A549 (cell line): Measurements from ENCODE around the gene CTNNA3. TPM values are rescaled to one million over a fixed set of nuclear protein-coding genes. Genes with fewer than 3 reads are reported as not detected.

Experiments
- ATAC-seq, 2 experiments: fragments of 200-7000 bp in 1 of 2; fragments of >200 bp in 1 of 2; cut with Nextera tagmentation in 1 of 2; cut with Tn5 transposase in 1 of 2; 3 replicates each; pipeline versions ENCODE4 v1.8.0 to v1.9.1; 2018 to 2020; ENCODE audit warnings: mild to moderate bottlenecking in 1 of 2, moderate library complexity in 1 of 2
- CTCF ChIA-PET: fragments of 300-600 bp; sonication (Branson Sonifier 250); formaldehyde crosslinking; extraction: SDS; loops from one replicate; lab custom pipeline; 2021; ENCODE audit warnings: antibody characterized with exemption, inconsistent platforms; lab: Yijun Ruan, JAX
- POLR2A ChIA-PET: fragments of 350-600 bp; formaldehyde crosslinking; extraction: SDS; loops from one replicate; lab custom pipeline; 2021; ENCODE audit warnings: antibody characterized with exemption, inconsistent platforms; lab: Yijun Ruan, JAX
- DNase-seq, 2 experiments: peaks; one replicate each; pipeline versions ENCODE4 v3.0.0 to v3.0.0-alpha.2; 2011 to 2016; ENCODE audit warnings: low read depth in 1 of 2, low spot score in 1 of 2
- FAIRE-seq: peaks from 2 replicates; lab custom pipeline; 2011; peaks lifted over from hg19 to GRCh38; lab: Jason Lieb, UNC
- H3K27ac ChIP-seq, 2 experiments: fragments of >200 bp; sonication (Bioruptor Twin); formaldehyde crosslinking; 3 replicates each; pipeline ENCODE4 v1.5.1; 2016 to 2017
- H3K4me1 ChIP-seq: fragments of >200 bp; sonication (Bioruptor Twin); formaldehyde crosslinking; 3 replicates; pipeline ENCODE4 v1.6.1; 2016
- H3K4me2 ChIP-seq: fragments of >200 bp; sonication (Bioruptor Twin); formaldehyde crosslinking; 3 replicates; pipeline ENCODE4 v1.6.1; 2016
- H3K4me3 ChIP-seq: fragments of >200 bp; sonication (Bioruptor Twin); formaldehyde crosslinking; 3 replicates; pipeline ENCODE4 v1.5.1; 2016
- H3K9me3 ChIP-seq: fragments of >200 bp; sonication (Bioruptor Twin); formaldehyde crosslinking; 3 replicates; pipeline ENCODE4 v1.6.1; 2016
- ATOH8 ChIP-seq: fragments of 250-450 bp; sonication (Bioruptor Pico); IDR thresholded peaks from 2 replicates; pipeline ENCODE4 v1.5.0; 2020; ENCODE audit warnings: low read depth, mild to moderate bottlenecking, moderate library complexity
- CBX2 ChIP-seq: fragments of 200-600 bp; sonication (generic); IDR thresholded peaks from 2 replicates; pipeline ENCODE4 v1.6.1; 2016; ENCODE audit warnings: low read depth, mild to moderate bottlenecking, borderline replicate concordance
- CBX8 ChIP-seq: fragments of 200-600 bp; sonication (generic); IDR thresholded peaks from 2 replicates; pipeline ENCODE4 v1.6.1; 2016
- CEBPB ChIP-seq, 2 experiments: fragments of >200 bp in 1 of 2; sonication (Bioruptor Twin) in 1 of 2; formaldehyde crosslinking in 1 of 2; IDR thresholded peaks; 2 replicates each; pipeline ENCODE4 v1.6.1; 2012 to 2016
- CHD2 ChIP-seq: fragments of 150-350 bp; IDR thresholded peaks from 2 replicates; pipeline ENCODE4 v1.6.1; 2014; ENCODE audit warnings: low read length; ENCODE audit not compliant: partially characterized antibody
- CHD4 ChIP-seq: fragments of 200-600 bp; sonication (generic); IDR thresholded peaks from 2 replicates; pipeline ENCODE4 v1.6.1; 2016; ENCODE audit warnings: antibody characterized with exemption, mild to moderate bottlenecking, borderline replicate concordance
- E2F6 ChIP-seq: IDR thresholded peaks from 2 replicates; pipeline ENCODE4 v1.6.1; 2012; ENCODE audit warnings: low read depth, borderline replicate concordance
- EHF ChIP-seq: fragments of 250-450 bp; sonication (Bioruptor Pico); IDR thresholded peaks from 2 replicates; pipeline ENCODE4 v1.5.0; 2020; ENCODE audit warnings: mild to moderate bottlenecking
- ELK1 ChIP-seq: fragments of 150-350 bp; IDR thresholded peaks from 2 replicates; pipeline ENCODE4 v1.6.1; 2014; ENCODE audit warnings: low read depth, mild to moderate bottlenecking, low read length
- FOSB ChIP-seq: fragments of 250-450 bp; sonication (Bioruptor Pico); IDR thresholded peaks from 2 replicates; pipeline ENCODE4 v1.5.0; 2020; ENCODE audit warnings: mild to moderate bottlenecking, moderate library complexity
- HDAC2 ChIP-seq: fragments of 200-600 bp; sonication (generic); IDR thresholded peaks from 2 replicates; pipeline ENCODE4 v1.6.1; 2016
- HEYL ChIP-seq: fragments of 250-450 bp; sonication (Bioruptor Pico); IDR thresholded peaks from 2 replicates; pipeline ENCODE4 v1.8.0; 2021; ENCODE audit warnings: mild to moderate bottlenecking, moderate library complexity
- HOXA7 ChIP-seq: fragments of 250-450 bp; sonication (Bioruptor Pico); IDR thresholded peaks from 2 replicates; pipeline ENCODE4 v1.5.0; 2020; ENCODE audit warnings: mild to moderate bottlenecking, moderate library complexity
- HOXB13 ChIP-seq: fragments of 250-450 bp; sonication (Bioruptor Pico); IDR thresholded peaks from 2 replicates; pipeline ENCODE4 v1.5.0; 2020; ENCODE audit warnings: low read depth, mild to moderate bottlenecking, moderate library complexity
- HOXB5 ChIP-seq: fragments of 250-450 bp; sonication (Bioruptor Pico); IDR thresholded peaks from 2 replicates; pipeline ENCODE4 v1.5.0; 2020; ENCODE audit warnings: mild to moderate bottlenecking, moderate library complexity
- JUN ChIP-seq, 2 experiments: fragments of >200 bp; sonication (Bioruptor Twin); formaldehyde crosslinking; IDR thresholded peaks; 2 replicates in 1 of 2; 3 replicates in 1 of 2; pipeline ENCODE4 v1.6.1; 2016 to 2017
- JUNB ChIP-seq: fragments of >200 bp; sonication (Bioruptor Twin); formaldehyde crosslinking; IDR thresholded peaks from 2 replicates; pipeline ENCODE4 v1.6.1; 2016
- MYC ChIP-seq: IDR thresholded peaks from 2 replicates; pipeline ENCODE4 v1.6.1; 2012; ENCODE audit warnings: mild to moderate bottlenecking, inconsistent platforms, low read length, improper control_type of control experiment, borderline replicate concordance
- NFE2L2 ChIP-seq: fragments of 150-350 bp; conservative IDR thresholded peaks from 2 replicates; pipeline ENCODE4 v1.6.1; 2014; ENCODE audit warnings: low read length
- NPAS2 ChIP-seq: fragments of 250-450 bp; sonication (Bioruptor Pico); IDR thresholded peaks from 2 replicates; pipeline ENCODE4 v1.8.0; 2022; ENCODE audit warnings: mild to moderate bottlenecking, moderate library complexity, borderline replicate concordance
- RAD21 ChIP-seq, 2 experiments: fragments of >200 bp in 1 of 2; sonication (Bioruptor Twin) in 1 of 2; formaldehyde crosslinking in 1 of 2; IDR thresholded peaks in 1 of 2; conservative IDR thresholded peaks in 1 of 2; 2 replicates in 1 of 2; 3 replicates in 1 of 2; pipeline ENCODE4 v1.6.1; 2012 to 2018; ENCODE audit warnings: inconsistent platforms in 1 of 2
- RARB ChIP-seq: fragments of 250-450 bp; sonication (Bioruptor Pico); IDR thresholded peaks from 2 replicates; pipeline ENCODE4 v1.8.0; 2021; ENCODE audit warnings: mild to moderate bottlenecking, moderate library complexity
- REST ChIP-seq: fragments of 200-600 bp; sonication (generic); IDR thresholded peaks from 2 replicates; pipeline ENCODE4 v1.6.1; 2016; ENCODE audit warnings: antibody characterized with exemption, mild to moderate bottlenecking, moderate library complexity
- SMC3 ChIP-seq: fragments of >200 bp; sonication (Bioruptor Twin); formaldehyde crosslinking; IDR thresholded peaks from 3 replicates; pipeline ENCODE4 v1.6.1; 2018; ENCODE audit warnings: inconsistent platforms
- SREBF2 ChIP-seq: fragments of 450-650 bp; IDR thresholded peaks from 2 replicates; pipeline ENCODE4 v1.6.1; 2014; ENCODE audit warnings: mild to moderate bottlenecking, moderate library complexity
- TP53 ChIP-seq: fragments of 250-450 bp; sonication (Bioruptor Pico); IDR thresholded peaks from 2 replicates; pipeline ENCODE4 v1.5.0; 2021; ENCODE audit warnings: mild to moderate bottlenecking, moderate library complexity
- USF2 ChIP-seq: fragments of 450-650 bp; IDR thresholded peaks from 2 replicates; pipeline ENCODE4 v1.6.1; 2014; ENCODE audit warnings: antibody characterized with exemption
- ZFP36 ChIP-seq: fragments of 450-650 bp; IDR thresholded peaks from 2 replicates; pipeline ENCODE4 v1.6.1; 2014; ENCODE audit warnings: borderline replicate concordance; ENCODE audit not compliant: partially characterized antibody
- ZSCAN20 ChIP-seq: fragments of 250-450 bp; sonication (Bioruptor Pico); IDR thresholded peaks from 2 replicates; pipeline ENCODE4 v1.8.0; 2022; ENCODE audit warnings: mild to moderate bottlenecking, moderate library complexity
- WGBS: methylation state at CpG from one replicate; pipeline ENCODE4 v1.1.6; 2017; ENCODE audit errors: missing lambda C conversion rate; 5-methylcytosine and 5-hydroxymethylcytosine counted together
- polyA plus RNA-seq, 4 experiments: library from polyadenylated mRNA; depleted of rRNA in 3 of 4; stranded (reverse); fragments of >200 nt; fragmentation: RNase III in 1 of 4; extraction: RNeasy Plus Mini Kit Qiagen cat#74134 plus additional on column Dnase treatment in 1 of 4; gene quantifications; 2 replicates in 3 of 4; 3 replicates in 1 of 4; pipeline ENCODE4 v1.2.3, GENCODE V29; 2011 to 2017

CTNNA3 gene
- polyA plus RNA-seq, 2 of the 4 experiments (the other 2 are of a cell fraction), result not detected

GRCh38 chr10:67072654-67073053 lies 623.3 kb downstream of the CTNNA3 start:
- CTCF ChIA-PET, result no interaction called here
- WGBS, result 62% methylated on average over 1 of the region's 1 CpG
- no peaks in the 10 kb centered on the region for H3K9me3 ChIP-seq
- FAIRE-seq (no peak), ATAC-seq (no peak), DNase-seq (no peak)
- H3K27ac ChIP-seq, result no peak overlapping the region
- H3K4me1 ChIP-seq, result no peaks in the 10 kb centered on the region
- TF ChIP-seq RAD21 (conservative IDR thresholded peaks at IDR 0.05 in 1 of 2, IDR thresholded peaks at IDR 0.05 in 1 of 2), result no peak
- TF ChIP-seq NPAS2 (CRISPR knock-in tag), result no peak
- TF ChIP-seq CEBPB (IDR thresholded peaks at IDR 0.05), result no peak
- TF ChIP-seq JUN (IDR thresholded peaks at IDR 0.05), result no peak
- no peak for TF ChIP-seq HOXB5 (CRISPR knock-in tag)
- no peak for TF ChIP-seq NFE2L2
- no peak for TF ChIP-seq RARB (CRISPR knock-in tag)
- TF ChIP-seq MYC, result no peak
- TF ChIP-seq HOXA7 (CRISPR knock-in tag), result no peak
- TF ChIP-seq SREBF2, result no peak
- no peak for TF ChIP-seq USF2
- TF ChIP-seq ATOH8 (CRISPR knock-in tag), result no peak
- no peak for TF ChIP-seq ZFP36
- TF ChIP-seq ZSCAN20 (CRISPR knock-in tag), result no peak
- H3K4me3 ChIP-seq, result no peak overlapping the region
- no peak overlapping the region for H3K4me2 ChIP-seq
- POLR2A ChIA-PET, result no interaction called here

- H3K27ac ChIP-seq, result no peak overlapping the region
- CTCF ChIA-PET, result no interaction called here
- H3K4me2 ChIP-seq, result no peak overlapping the region
- no peaks in the 10 kb centered on the region for H3K9me3 ChIP-seq
- DNase-seq, result no peak
- no peak for FAIRE-seq
- no peaks in the 10 kb centered on the region for H3K4me1 ChIP-seq
- WGBS, result 16% methylated on average over 5 of the region's 5 CpGs
- ATAC-seq, result no peak
- TF ChIP-seq CBX2, result no peak
- no peak for TF ChIP-seq HDAC2
- TF ChIP-seq CBX8, result no peak
- no peak for TF ChIP-seq TP53 (CRISPR knock-in tag)
- no peak for TF ChIP-seq FOSB (CRISPR knock-in tag)
- TF ChIP-seq CHD2, result no peak
- no peak for TF ChIP-seq EHF (CRISPR knock-in tag)
- TF ChIP-seq HOXB13, result no peak
- TF ChIP-seq RARB (CRISPR knock-in tag), result no peak
- no peak for TF ChIP-seq HEYL (CRISPR knock-in tag)
- no peak overlapping the region for H3K4me3 ChIP-seq
- POLR2A ChIA-PET, result no interaction called here
Measured at GRCh38 chr10:67050415-67050814, 645.6 kb downstream of the CTNNA3 start.

GRCh38 chr10:67049988-67050387 lies 646.0 kb downstream of the CTNNA3 start:
- no peak for DNase-seq
- H3K4me2 ChIP-seq, result no peak overlapping the region
- no peaks in the 10 kb centered on the region for H3K4me1 ChIP-seq
- ATAC-seq, result no peak
- H3K4me3 ChIP-seq, result no peak overlapping the region
- no peak for FAIRE-seq
- no peaks in the 10 kb centered on the region for H3K9me3 ChIP-seq
- POLR2A ChIA-PET, result no interaction called here
- WGBS, result 57% methylated on average over 3 of the region's 3 CpGs
- H3K27ac ChIP-seq, result no peak overlapping the region
- CTCF ChIA-PET, result no interaction called here
- TF ChIP-seq ZSCAN20 (CRISPR knock-in tag) (no peak), SMC3 (no peak), ATOH8 (CRISPR knock-in tag) (no peak), CHD4 (no peak), E2F6 (no peak), NFE2L2 (no peak), SREBF2 (no peak), REST (no peak), ELK1 (no peak), NPAS2 (CRISPR knock-in tag) (no peak), JUNB (no peak)
